Upper lobe of left lung (tissue), 4 donors: ENCODE data around the gene NUP93.

ENCODE experiments used
- POLR2AphosphoS5 ChIP-seq, 2 donors: sonication (generic); formaldehyde crosslinking; IDR thresholded peaks; one replicate each; pipeline ENCODE4 v1.5.1; 2017; ENCODE audit warnings: antibody characterized with exemption in 2 of 2
- TF ChIP-seq, protein P1 (sequence below), 6 experiments: fragments of 450-650 bp in 4 of 6; fragments of 200-600 bp in 2 of 6; sonication (generic) in 2 of 6; IDR thresholded peaks; one replicate each; pipeline ENCODE4 v1.5.1; 2016 to 2019; ENCODE audit warnings: antibody characterized with exemption in 6 of 6

DNA sequence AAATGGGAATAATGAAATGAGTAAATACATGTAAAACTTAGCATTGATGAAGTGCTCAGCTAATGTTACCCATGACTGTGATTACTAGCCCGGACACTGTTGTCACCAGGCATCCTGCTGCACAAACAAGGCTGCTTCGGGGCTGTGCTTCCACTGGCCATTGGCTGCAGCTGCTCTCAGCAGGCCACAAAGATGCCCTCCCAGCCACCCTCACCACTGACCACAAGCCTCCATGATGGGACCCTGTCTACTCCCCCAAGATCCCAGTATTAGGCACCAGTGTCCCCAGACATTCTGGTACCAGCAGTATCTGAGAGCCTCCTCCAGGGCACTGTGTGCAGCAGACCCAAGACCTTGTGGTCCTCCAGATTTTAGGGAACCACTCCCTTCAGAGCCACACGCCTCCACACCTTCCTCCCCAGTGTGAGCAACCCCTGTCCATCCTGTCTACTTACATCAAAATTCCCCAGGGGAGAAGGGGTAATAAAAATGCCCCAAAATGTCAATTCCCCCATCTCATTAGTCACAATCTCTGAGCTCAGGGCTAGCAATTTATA lies 19.7 kb upstream of the NUP93 start:
- no peak for TF ChIP-seq POLR2AphosphoS5 (IDR thresholded peaks at IDR 0.05)
- TF ChIP-seq, protein P1, sequence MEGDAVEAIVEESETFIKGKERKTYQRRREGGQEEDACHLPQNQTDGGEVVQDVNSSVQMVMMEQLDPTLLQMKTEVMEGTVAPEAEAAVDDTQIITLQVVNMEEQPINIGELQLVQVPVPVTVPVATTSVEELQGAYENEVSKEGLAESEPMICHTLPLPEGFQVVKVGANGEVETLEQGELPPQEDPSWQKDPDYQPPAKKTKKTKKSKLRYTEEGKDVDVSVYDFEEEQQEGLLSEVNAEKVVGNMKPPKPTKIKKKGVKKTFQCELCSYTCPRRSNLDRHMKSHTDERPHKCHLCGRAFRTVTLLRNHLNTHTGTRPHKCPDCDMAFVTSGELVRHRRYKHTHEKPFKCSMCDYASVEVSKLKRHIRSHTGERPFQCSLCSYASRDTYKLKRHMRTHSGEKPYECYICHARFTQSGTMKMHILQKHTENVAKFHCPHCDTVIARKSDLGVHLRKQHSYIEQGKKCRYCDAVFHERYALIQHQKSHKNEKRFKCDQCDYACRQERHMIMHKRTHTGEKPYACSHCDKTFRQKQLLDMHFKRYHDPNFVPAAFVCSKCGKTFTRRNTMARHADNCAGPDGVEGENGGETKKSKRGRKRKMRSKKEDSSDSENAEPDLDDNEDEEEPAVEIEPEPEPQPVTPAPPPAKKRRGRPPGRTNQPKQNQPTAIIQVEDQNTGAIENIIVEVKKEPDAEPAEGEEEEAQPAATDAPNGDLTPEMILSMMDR (IDR thresholded peaks at IDR 0.05) = no peak
